GM19025 (cell line): Measurements from ENCODE around the gene FSIP1.

Experiments
- ATAC-seq: cut with Tn5 transposase; IDR thresholded peaks from one replicate; pipeline ENCODE4 v1.9.1; 2021; ENCODE audit warnings: mild to moderate bottlenecking, low read depth, moderate library complexity; ENCODE audit not compliant: unreplicated experiment

FSIP1 gene

DNA sequence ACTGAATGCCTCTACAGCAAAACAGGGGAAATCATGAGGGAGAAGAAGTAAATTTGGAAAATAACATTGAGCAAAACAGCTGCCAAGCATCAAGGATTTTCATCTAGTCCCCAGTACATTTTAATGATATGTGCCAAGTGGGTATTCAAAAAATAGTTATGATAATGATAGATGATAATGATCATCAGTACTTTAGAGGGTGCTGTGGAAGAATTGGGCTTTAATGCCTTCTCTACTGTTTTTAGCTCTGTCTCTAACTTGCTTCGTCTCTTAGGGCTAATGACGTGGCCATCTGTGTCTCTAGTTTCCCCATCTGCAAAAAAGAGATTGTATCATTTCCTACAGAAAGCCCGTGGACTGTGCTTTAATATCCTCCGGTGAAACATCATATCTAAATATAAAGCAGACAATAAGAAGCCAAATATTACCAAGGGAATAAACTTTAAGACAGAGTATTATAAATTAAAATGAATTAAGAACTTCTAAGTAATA, 10.2 kb upstream of the FSIP1 start:
- no peak for ATAC-seq

DNA sequence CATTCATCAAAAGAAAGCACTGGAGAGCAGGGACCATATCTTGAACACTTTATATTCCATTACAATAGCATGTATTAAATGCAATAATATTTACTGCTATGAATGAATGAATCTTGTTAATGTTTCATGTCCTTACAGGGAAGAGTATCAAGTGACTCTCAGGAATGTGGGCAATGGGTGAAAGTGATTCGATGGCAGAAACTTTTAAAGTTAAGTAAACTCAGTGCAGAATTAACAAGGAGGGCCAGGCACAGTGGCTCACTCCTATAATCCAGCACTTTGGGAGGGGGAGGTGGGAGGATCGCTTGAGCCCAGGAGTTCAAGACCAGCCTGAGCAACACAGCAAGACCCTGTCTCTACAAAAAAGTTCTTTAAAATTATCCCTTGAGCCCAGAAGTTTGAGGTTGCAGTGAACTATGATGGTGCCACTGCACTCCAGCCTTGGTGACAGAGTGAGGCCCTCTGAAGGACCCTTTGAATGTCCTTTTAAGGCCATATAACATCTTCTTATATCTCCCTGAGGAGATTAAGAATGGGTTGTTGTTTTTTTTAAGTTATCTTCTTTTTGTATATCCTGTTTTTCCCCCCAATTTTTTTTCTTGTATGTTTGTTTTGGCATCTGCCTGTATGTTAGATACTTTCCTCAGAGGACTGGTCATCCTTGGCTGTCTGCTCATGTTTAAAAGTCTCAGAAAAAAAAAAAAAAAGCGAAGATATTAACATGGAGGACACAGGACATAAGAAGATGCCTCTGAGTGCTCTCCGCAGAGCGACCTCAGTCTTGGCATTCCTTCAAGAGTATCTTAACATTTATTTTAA, 9.6 kb upstream of the FSIP1 start:
- ATAC-seq = no peak

DNA sequence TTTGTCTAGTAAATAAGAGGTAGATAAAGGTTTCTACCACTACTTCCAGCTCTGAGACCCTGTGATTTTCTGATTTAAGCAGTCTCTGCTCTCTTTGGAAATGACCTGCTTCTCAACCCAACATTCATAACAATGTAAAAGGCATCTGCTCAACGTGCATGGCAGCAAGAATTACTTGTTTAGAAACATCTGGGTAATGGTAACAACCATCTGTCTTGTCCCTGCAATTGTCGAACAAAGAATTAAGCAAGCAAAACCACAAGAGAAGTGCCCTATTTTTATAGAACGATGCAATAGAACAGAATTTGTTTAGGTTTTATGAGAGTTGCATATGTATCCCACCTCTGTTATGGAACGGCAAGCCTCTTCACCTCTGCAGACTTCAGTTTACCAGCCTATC, 7.1 kb upstream of the FSIP1 start:
- ATAC-seq = no peak

DNA sequence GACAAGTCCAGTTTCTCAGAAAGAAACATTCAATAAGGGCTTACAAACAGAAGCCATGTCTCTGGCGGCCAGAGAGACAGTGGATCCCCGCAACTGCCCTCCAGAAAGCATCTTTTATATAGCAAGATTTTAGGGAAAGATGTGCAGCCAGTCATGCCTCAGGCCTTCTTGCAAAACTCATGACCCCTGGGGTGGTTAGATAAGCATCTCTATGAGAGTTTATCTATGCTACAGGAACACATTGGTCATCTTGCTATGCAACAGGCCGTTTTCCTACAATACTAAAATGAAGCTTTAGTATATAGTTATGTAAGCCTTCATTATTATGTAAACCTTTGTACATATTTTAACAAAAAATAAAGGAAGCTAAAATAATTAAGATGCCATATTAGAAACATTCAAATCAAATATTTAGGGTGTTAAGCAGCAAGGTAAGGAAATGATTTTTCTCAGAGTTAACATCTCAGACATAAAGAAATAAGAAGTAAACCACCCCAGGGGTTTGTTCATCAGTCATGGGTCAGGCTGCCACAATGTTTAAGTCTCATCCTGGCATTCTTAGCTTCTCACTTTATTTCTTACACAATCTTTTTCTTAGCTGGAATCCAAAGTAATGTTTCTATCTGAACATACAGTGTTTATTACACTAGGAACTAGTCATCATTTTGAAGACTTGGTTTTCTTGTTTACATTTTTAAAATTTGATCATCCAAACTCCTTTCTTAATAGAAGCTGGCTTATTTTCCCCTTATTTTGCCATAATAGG, 6.3 kb upstream of the FSIP1 start:
- no peak for ATAC-seq

DNA sequence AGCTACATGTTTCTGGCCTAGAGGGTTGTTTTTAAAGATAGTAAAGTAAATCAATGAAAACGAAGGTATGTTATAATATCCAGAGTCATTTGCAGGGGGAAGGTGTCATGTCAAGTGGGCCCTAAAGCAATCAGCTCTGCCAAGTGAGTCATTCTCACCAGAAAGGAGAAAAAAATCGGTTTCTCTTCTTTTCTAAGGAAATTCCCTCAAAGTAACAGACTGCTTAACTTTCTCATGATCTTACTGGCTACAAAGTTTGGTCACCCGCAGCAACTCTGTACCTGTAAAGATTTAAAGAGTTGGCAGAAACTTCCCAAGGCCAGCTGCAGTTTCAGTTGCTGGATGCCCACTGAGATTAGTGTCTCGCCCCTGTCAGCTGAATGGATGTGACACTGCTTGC, 5.5 kb upstream of the FSIP1 start:
- peak; percentile 50 for ATAC-seq

DNA sequence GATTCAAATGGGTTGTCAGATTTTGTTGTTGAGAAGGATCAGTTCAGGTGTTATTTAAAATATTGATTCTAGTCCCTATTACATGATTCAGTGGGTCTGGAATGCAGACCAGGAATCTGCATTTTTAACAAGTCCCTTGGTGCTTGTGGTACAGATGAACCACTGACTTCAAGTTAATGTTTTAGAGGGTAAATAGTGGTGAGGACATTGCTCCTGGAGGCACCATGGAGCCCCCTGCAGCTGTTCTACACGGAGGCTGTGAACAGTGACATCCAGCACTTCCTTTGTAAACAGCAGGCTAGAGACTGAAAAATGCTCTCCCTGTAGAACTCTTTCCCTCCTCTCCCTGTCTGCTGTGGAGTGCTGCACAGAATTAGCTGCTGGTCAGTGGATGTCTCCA, 4.8 kb upstream of the FSIP1 start:
- no peak for ATAC-seq

DNA sequence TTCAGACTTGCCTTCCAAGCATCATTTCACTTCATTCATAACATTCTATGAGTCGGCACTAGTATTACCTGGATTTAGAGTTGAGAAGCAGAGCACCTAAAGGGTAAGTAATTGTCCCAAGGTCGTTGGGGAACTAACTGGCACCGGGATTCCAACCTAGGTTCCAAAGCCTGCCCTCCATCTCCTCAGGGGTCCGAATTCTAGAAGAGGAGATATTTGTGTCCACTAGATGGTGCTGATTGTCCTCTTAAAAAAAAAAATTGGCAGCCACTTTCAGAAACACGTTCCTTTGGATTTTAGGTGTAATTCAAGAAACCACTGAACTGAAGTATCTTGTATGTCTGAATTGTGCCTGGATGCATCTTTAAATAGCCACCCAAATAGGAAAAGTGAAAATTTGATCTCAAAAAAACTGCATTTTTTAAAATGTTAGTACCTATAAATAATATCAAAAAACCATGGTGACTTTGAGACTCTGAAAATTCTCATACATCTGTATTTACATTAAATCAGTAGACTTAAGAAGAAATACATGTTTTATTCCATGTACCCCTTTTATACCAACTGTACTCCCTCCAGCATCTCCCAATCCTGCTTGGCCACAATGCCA, 3.9 kb upstream of the FSIP1 start:
- ATAC-seq = no peak

DNA sequence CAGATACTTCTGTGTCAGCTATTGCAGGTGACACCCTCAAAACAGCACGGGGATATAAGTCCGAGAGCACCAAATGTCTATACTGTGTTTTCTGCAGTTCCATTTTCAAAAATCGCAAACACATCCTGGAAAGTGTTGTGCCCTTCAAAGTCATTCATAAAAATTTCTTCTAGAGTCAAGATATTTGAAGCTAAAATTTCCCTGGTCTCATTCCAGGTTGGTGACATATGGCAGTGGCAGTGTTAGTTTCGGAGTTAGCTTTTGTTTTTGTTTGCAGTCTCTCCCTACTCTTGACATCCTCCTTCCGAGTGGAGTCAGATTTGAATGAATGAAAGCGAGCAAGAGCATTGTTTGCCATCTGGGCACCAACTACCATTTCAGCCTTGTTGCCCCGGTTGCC, 3.2 kb upstream of the FSIP1 start:
- ATAC-seq = no peak

DNA sequence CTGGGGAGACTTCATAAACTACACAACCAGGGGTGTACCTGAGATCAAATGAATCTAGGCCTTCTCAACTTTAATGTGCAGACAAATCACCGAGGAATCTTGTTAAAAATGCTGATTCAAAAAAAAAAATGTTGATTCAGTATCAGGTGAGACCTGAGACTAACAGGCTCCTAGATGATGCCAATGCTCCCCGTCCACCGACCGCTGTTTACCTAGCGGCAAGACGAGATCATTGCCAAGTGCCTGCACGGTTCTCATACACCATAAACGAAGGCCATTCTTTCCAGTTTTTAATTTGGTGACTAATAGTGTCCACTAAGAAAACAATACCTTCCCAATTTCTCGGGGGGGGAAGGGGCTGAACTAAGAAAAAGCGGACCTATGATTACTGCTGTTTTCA, 2.5 kb upstream of the FSIP1 start:
- no peak for ATAC-seq

DNA sequence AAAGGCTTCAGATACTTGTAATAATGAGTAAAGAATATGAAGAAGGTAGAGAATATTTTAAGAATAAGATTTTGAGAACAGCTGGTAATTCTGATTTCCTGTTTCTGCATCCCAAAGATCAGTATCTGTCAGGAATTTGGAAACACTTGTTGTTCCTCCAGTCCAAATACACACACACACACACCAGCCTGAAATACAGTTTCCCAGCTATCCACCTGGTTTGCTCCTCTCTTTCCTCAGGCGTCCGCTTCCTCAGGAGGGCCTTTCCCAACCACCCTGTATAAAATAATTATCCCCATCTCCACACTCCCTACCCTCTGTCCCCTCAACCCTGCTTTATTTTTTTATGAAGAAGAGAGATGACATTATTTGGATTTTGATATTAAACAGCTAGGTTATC, 2.0 kb upstream of the FSIP1 start:
- no peak for ATAC-seq

DNA sequence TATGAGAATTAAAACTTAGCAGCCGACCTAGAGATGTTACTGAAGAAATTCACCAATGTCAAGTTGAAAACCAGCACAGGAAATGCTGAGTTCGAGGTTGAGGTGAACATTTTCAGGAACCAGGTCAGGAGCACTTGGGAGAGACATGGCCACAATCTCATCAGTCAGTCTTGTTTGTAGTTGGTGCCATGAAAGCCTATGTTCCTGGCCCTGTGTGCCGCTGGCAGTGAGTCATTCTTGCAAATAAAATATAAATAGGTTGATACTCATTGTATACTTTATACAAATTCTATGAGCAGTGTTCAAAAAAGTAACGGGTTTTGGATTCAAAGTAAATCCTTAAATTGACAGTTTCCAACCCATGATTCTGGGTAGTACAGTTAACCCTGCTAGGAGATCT, 1.5 kb upstream of the FSIP1 start:
- ATAC-seq = no peak

DNA sequence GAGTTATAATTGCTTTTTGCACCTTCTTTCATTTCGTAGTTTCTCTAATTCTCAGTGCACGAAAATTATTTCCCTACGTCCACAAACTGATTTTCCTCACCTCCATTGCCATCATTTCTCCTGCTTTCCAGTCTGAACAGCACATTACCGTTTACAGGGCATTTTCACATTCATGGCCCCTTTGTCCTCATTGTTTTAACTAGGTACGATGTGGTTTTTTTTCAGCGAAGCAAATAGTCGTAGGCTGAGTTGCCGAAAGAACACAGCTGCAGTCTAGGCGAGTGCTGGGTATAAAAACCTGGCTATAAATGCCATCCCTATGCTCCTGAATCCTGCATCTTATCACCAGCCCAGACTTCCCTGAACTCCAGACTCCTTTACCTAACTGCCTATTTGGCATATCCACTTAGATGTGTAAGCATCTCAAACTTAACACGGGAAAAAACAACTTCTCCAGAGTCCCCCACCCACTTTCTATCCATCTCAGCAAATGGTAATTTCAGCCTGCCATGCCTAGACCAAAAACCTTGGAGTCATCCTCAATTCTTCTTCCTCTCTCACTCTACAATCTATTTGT, 691 bp upstream of the FSIP1 start:
- ATAC-seq = no peak

DNA sequence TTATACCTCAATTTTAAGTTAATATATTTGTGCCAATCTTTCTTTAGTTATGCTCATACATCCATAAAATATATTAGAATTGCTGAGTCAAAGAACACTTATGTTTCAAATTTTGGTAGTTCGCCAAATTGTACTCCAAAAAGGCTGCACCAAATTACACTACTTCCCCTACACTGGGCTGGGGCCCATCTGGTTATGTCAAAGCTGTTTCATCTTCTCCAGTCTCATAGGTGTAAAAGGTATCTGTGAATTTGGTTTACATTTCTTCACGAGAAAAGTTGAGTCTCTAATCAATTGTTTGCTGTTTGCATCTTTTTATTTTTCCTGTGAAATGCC, 706 bp downstream of the FSIP1 start:
- ATAC-seq = no peak

DNA sequence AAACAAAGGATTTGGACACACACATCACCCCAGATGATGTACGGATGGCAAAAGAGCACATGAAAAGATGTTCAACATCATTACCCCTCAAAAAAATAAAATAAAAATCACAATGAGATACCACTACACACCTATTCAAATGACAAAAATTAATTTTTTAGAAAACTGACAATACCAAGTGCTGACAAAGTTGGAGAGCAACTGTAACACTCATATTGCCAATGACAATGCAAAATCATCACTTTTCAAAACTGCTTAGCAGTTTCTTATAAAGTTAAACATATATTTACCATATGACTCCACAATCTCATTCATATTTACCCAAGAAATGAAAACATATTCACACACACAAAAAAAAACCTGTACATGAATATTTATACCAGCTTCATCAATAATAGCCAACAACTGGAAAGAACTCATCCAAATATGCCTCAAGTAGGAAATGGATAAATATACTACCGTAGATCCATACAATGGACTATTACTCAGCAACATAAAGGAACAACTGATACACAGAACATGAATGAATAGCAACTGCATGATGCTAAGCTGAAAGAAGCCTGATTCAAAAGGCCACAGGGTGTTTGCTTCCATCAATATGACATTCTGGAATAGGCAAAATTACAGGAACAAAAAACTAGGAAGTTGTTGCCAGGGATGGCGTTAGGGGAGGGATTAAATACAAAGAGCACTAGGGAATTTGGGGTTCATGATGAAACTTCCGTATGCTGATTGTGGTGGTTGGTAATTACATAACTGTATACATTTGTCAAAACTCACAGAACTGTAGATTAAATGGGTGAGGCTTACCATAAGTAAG, 1.3 kb downstream of the FSIP1 start:
- ATAC-seq = no peak

DNA sequence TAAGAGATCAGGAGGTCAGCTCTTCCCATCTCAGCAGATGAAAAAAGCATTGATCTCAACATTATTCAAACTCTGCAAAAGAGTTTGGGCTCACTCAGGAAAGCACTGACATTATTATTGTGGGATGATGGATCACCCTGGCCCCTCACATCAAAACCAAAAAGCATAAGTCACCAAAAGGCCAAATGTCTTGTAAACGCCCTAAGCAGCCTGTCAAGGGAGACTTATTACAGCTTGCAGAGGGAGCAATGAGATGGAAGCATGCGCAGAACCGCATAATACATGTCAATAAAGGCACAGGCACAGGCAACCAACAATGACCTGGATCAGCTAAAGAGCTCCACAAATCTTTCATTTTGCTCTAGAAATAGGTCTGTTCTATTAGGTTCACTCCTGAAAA, 4.6 kb downstream of the FSIP1 start:
- no peak for ATAC-seq

DNA sequence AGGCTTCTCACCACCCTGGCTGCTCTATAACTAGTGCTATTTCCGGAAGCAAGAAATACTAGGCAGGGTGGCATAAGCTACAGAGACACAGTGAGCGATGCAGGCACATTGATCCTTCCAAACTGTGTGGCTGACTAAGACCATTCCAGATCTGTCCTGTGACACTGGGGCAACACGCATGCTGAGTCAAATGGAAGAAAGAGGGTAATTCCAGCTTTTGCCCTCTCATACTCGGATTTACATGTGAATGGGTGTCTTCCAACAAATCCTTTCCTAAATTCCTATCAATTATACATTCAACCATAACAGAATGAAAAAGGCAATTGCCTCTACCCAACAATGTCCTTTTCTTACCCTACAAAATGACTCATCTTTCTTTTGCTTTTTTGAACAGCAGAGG, 5.1 kb downstream of the FSIP1 start:
- ATAC-seq = no peak

DNA sequence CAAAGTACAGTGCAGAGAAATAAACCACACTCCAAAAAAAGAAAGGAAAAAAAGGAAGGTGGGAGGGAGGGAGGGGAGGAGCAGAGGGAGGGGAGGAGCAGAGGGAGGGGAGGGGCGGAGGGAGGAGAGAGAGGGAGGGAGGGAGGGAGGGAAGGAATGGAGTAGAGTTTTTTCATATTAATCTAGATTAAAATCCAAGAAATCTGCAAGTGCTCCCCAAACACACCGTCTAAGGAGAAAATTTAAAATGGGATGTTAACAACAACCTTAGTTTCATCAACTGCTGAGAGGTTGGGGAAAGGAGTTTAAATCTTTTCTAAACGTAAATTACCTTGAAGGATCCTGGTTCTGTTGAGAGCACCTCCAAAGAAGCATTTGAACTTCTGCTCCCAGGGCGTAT, 6.6 kb downstream of the FSIP1 start:
- ATAC-seq = no peak

DNA sequence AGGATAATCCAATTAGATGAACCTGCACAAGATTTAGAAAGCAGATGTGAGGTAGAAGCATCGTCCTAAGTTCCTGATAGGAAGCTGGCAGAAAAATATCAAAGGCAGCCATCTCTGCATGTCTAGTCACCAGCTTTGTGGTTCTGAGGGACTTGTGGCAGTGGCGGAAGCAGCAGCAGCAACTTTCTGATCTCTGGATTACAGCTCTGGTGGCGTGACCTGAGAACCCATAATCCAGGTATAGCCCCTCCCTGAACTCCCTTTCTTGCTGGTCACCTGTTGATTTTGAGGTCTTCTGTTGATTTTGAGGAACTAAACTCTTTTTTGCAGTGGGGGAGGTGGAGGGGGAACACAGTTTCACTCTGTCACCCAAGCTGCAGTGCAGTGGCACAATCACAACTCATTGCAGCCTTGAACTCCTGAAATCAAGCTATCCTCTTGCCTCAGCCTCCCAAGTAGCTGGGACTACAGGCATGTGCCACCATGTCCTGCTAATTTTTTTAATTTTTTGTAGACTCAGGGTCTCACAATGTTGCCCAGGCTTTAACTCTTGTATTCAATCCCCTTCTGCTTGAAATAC, 7.9 kb downstream of the FSIP1 start:
- ATAC-seq = no peak

DNA sequence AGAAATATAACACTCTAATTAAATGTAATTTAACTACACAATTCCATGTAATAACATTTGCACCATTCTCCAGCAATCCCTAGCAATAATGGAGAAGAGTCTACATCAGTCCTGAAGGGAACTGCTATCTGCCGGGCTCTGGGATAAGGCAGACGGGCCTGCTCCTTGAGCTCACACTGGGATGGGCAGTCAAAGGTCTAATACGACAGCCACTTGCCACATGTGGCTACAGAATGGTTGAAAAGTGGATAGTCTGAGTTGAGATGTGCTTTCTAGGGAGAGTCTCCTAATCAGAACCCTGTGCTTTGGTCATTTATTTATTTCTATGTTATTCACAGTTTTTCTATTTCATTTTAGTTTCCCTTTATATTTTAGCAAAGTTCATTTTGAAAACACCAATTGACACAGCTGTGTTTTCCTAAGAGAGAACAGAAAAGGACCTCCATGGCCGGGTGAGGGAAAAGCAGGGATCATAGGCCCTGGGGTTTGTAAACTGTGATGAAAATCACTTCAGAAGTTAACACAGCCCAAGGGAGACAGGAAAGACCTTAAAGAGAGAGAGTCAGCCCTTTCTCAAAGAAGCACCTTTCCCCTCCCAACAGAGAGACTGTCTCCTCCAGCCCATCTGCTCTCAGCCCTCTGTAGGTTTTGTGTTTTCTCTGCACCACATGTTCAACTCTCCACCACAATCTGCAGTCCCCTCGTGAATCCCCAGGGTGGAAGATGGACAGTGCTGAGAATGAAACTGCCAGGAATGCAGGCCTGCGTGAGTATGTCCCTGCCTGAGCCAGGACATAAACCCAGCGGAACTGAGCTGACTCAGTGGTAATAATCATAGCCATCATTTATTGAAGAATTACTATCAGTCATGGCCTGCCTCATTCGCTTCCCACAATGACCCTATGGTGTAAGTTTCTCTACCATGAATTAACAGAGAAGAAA, 11.6 kb downstream of the FSIP1 start:
- no peak for ATAC-seq
